IMR-90 (cell line): Measurements from ENCODE around the gene MAPRE2. TPM values are rescaled to one million over a fixed set of nuclear protein-coding genes. Genes with fewer than 3 reads are reported as not detected.

Source experiments
- ATAC-seq: fragments of 200-7000 bp; cut with Tn5 transposase; 2 replicates; pipeline ENCODE4 v1.9.1; 2020; ENCODE audit warnings: low read depth, mild to moderate bottlenecking, moderate library complexity
- BruUV-seq: library from RNA; stranded (reverse); fragments of 400-500 nt; replicated peaks from 2 replicates; lab custom pipeline; 2021; lab: Mats Ljungman, UMichigan
- CTCF ChIA-PET: fragments of 300-600 bp; formaldehyde crosslinking; extraction: SDS; loops from one replicate; lab custom pipeline; 2021; ENCODE audit warnings: antibody characterized with exemption; lab: Yijun Ruan, JAX
- POLR2A ChIA-PET: fragments of 300-600 bp; sonication (Branson Sonifier 250); formaldehyde crosslinking; loops from one replicate; lab custom pipeline; 2022; ENCODE audit warnings: antibody characterized with exemption; ENCODE audit not compliant: unreplicated experiment; lab: Charles Lee
- DNase-seq: peaks from one replicate; pipeline ENCODE4 v3.0.0; 2013
- H2AFZ ChIP-seq: replicated peaks from 2 replicates; pipeline ENCODE3; 2013; ENCODE audit warnings: low read length, mild to moderate bottlenecking; ENCODE audit not compliant: poor library complexity
- H2AK5ac ChIP-seq: 2 replicates; pipeline ENCODE4 v1.6.1; 2013; ENCODE audit warnings: low read depth, low read length, inconsistent platforms
- H2AK9ac ChIP-seq: replicated peaks from 2 replicates; pipeline ENCODE3; 2013; ENCODE audit warnings: mild to moderate bottlenecking, low read depth, low read length, moderate library complexity; ENCODE audit not compliant: poor library complexity
- H2BK120ac ChIP-seq: 2 replicates; pipeline ENCODE4 v1.6.1; 2013; ENCODE audit warnings: low read depth, low read length, inconsistent platforms
- H2BK15ac ChIP-seq: 3 replicates; pipeline ENCODE4 v1.6.1; 2013; ENCODE audit warnings: low read depth, low read length, inconsistent platforms
- H2BK20ac ChIP-seq: 2 replicates; pipeline ENCODE4 v1.6.1; 2013; ENCODE audit warnings: low read depth, mild to moderate bottlenecking, inconsistent platforms, low read length, moderate library complexity
- H2BK5ac ChIP-seq: 2 replicates; pipeline ENCODE4 v1.6.1; 2013; ENCODE audit warnings: mild to moderate bottlenecking, low read depth, low read length, inconsistent platforms; ENCODE audit not compliant: poor library complexity, severe bottlenecking
- H3K14ac ChIP-seq: replicated peaks from 2 replicates; pipeline ENCODE4 v1.6.1; 2013; ENCODE audit warnings: low read depth, low read length, inconsistent platforms
- H3K18ac ChIP-seq: 2 replicates; pipeline ENCODE4 v1.6.1; 2013; ENCODE audit warnings: low read depth, low read length, control low read depth
- H3K23ac ChIP-seq: 2 replicates; pipeline ENCODE4 v1.6.1; 2013; ENCODE audit warnings: low read depth, low read length, inconsistent platforms
- H3K27ac ChIP-seq: 2 replicates; pipeline ENCODE4 v1.5.1; 2013; ENCODE audit warnings: mild to moderate bottlenecking, control low read depth, low read length; ENCODE audit not compliant: insufficient read depth
- H3K27me3 ChIP-seq: 2 replicates; pipeline ENCODE4 v1.6.1; 2013; ENCODE audit warnings: low read length; ENCODE audit not compliant: control insufficient read depth, insufficient read depth
- H3K36me3 ChIP-seq: 2 replicates; pipeline ENCODE4 v1.6.1; 2013; ENCODE audit warnings: low read length, mixed read lengths; ENCODE audit not compliant: control insufficient read depth, insufficient read depth
- H3K4ac ChIP-seq: 2 replicates; pipeline ENCODE4 v1.6.1; 2013; ENCODE audit warnings: low read depth, low read length, inconsistent platforms
- H3K4me1 ChIP-seq: 2 replicates; pipeline ENCODE4 v1.6.1; 2013; ENCODE audit warnings: low read length, mixed read lengths; ENCODE audit not compliant: control insufficient read depth, insufficient read depth
- H3K4me2 ChIP-seq: 2 replicates; pipeline ENCODE4 v1.6.1; 2013; ENCODE audit warnings: low read depth, mild to moderate bottlenecking, control low read depth, low read length, moderate library complexity
- H3K4me3 ChIP-seq: 2 replicates; pipeline ENCODE4 v1.5.1; 2013; ENCODE audit warnings: low read depth, mild to moderate bottlenecking, control low read depth, low read length, moderate library complexity; ENCODE audit not compliant: insufficient read depth
- H3K56ac ChIP-seq: 2 replicates; pipeline ENCODE4 v1.6.1; 2013; ENCODE audit warnings: low read length, inconsistent platforms; ENCODE audit not compliant: insufficient read depth; ENCODE audit errors: extremely low read depth
- H3K79me1 ChIP-seq, 2 experiments: 2 replicates each; pipeline ENCODE4 v1.6.1; 2013; ENCODE audit warnings: low read length in 2 of 2, inconsistent platforms in 1 of 2, low read depth in 1 of 2
- H3K9ac ChIP-seq: 2 replicates; pipeline ENCODE4 v1.6.1; 2013; ENCODE audit warnings: low read depth, low read length, control low read depth
- H3K9me1 ChIP-seq: 2 replicates; pipeline ENCODE4 v1.6.1; 2013; ENCODE audit warnings: low read length, inconsistent platforms; ENCODE audit not compliant: insufficient read depth
- H3K9me3 ChIP-seq: 2 replicates; pipeline ENCODE4 v1.6.1; 2013; ENCODE audit warnings: low read length; ENCODE audit not compliant: control insufficient read depth, insufficient read depth
- H4K20me1 ChIP-seq: 2 replicates; pipeline ENCODE4 v1.6.1; 2013; ENCODE audit warnings: low read length, inconsistent platforms; ENCODE audit not compliant: insufficient read depth
- H4K5ac ChIP-seq: 2 replicates; pipeline ENCODE4 v1.6.1; 2013; ENCODE audit warnings: mild to moderate bottlenecking, low read depth, low read length, control low read depth
- H4K8ac ChIP-seq, 2 experiments: 2 replicates each; pipeline ENCODE4 v1.6.1; 2013; ENCODE audit warnings: low read depth in 2 of 2, low read length in 2 of 2, control low read depth in 1 of 2, inconsistent platforms in 1 of 2
- H4K91ac ChIP-seq: 2 replicates; pipeline ENCODE4 v1.6.1; 2013; ENCODE audit warnings: low read depth, low read length, inconsistent platforms; ENCODE audit not compliant: insufficient read depth
- BHLHE40 ChIP-seq: fragments of 150-350 bp; IDR thresholded peaks from 2 replicates; pipeline ENCODE4 v1.6.1; 2016; ENCODE audit warnings: mild to moderate bottlenecking, low read depth, low read length
- CHD1 ChIP-seq: IDR thresholded peaks from 2 replicates; pipeline ENCODE4 v1.6.1; 2012; ENCODE audit warnings: low read depth, low read length, improper control_type of control experiment
- FOS ChIP-seq: fragments of 150-350 bp; IDR thresholded peaks from 2 replicates; pipeline ENCODE4 v1.6.1; 2016; ENCODE audit warnings: low read depth, low read length
- MAFK ChIP-seq: IDR thresholded peaks from 2 replicates; pipeline ENCODE4 v1.6.1; 2012; ENCODE audit warnings: low read depth, low read length, improper control_type of control experiment
- MAZ ChIP-seq: IDR thresholded peaks from 2 replicates; pipeline ENCODE4 v1.6.1; 2012; ENCODE audit warnings: low read depth, mild to moderate bottlenecking, low read length, improper control_type of control experiment, moderate library complexity, borderline replicate concordance
- MXI1 ChIP-seq: IDR thresholded peaks from 2 replicates; pipeline ENCODE4 v1.6.1; 2012; ENCODE audit warnings: low read depth, mild to moderate bottlenecking, low read length, moderate library complexity, borderline replicate concordance
- NFE2L2 ChIP-seq: fragments of 150-350 bp; IDR thresholded peaks from 2 replicates; pipeline ENCODE4 v1.6.1; 2016; ENCODE audit warnings: low read depth, mild to moderate bottlenecking, low read length
- POLR2A ChIP-seq: IDR thresholded peaks from 2 replicates; pipeline ENCODE4 v1.6.1; 2012; ENCODE audit warnings: mild to moderate bottlenecking, low read depth, low read length
- RFX5 ChIP-seq: IDR thresholded peaks from 2 replicates; pipeline ENCODE4 v1.8.0; 2012; ENCODE audit warnings: low read depth, mild to moderate bottlenecking, low read length, moderate library complexity
- SMC3 ChIP-seq: fragments of 150-350 bp; IDR thresholded peaks from 2 replicates; pipeline ENCODE4 v1.6.1; 2016; ENCODE audit warnings: low read depth, mild to moderate bottlenecking, antibody characterized with exemption, low read length, moderate library complexity
- WGBS, 2 experiments: methylation state at CpG; one replicate each; pipeline versions ENCODE4 v1.1.5 to v1.1.7; 2013; ENCODE audit warnings: missing lambda C conversion rate in 2 of 2; ENCODE audit not compliant: insufficient read length in 1 of 2; ENCODE audit errors: extremely low coverage in 2 of 2; 5-methylcytosine and 5-hydroxymethylcytosine counted together
- dilution Hi-C: fragments of 300-500 bp; cut with HindIII; formaldehyde crosslinking; loops from one replicate; pipeline ENCODE4 v1.14.3; 2018; ENCODE audit warnings: low sequenced_read_pairs; ENCODE audit not compliant: unreplicated experiment
- in situ Hi-C: fragments of 300-500 bp; cut with MboI; formaldehyde crosslinking; loops from 3 replicates; pipeline ENCODE4 v1.14.3; 2019; ENCODE audit warnings: low sequenced_read_pairs, inconsistent platforms, mixed read lengths
- intact Hi-C: fragments of 100-400 bp; cut with micrococcal nuclease; formaldehyde crosslinking; loops from 2 replicates; pipeline ENCODE4 v1.10.0; 2022
- polyA plus RNA-seq, 3 experiments: library from polyadenylated mRNA; depleted of rRNA; stranded (reverse); fragments of >200 nt; gene quantifications; 2 replicates each; pipeline ENCODE4 v1.2.3, GENCODE V29; 2012; ENCODE audit warnings: low replicate concordance in 1 of 3
- total RNA-seq: library from RNA; depleted of rRNA; stranded (reverse); fragments of >200 nt; gene quantifications from 2 replicates; pipeline ENCODE4 v1.2.3, GENCODE V29; 2012
- TF ChIP-seq, protein P1 (sequence below): conservative IDR thresholded peaks from 2 replicates; pipeline ENCODE4 v1.5.1; 2012; ENCODE audit warnings: mild to moderate bottlenecking, low read depth, low read length, improper control_type of control experiment
- TF ChIP-seq, protein P2 (sequence below): fragments of 150-350 bp; IDR thresholded peaks from 2 replicates; pipeline ENCODE4 v1.6.1; 2017; ENCODE audit warnings: mild to moderate bottlenecking, antibody characterized with exemption, low read length, low read depth

The MAPRE2 gene
- total and polyA plus RNA-seq, 2 of the 4 experiments (the other 2 are of a cell fraction): 19.6 to 23.8 TPM

DNA sequence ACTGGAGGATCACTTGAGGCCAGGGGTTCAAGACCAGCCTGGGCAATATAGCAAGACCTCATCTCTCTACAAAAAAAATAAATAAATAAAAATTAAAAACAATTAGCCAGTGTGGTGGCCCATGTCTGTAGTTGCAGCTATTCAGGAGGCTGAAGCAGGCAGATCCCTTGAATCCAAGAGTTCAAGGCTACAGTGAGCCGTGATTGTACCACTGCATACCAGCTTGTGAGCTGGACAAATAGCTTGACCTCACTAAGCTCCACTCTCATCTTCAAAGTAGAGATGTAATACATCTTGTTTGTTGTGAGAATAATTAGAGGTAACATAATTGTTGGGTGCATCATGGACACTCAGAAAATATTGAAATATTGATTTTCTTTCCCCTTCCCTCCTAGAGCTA lies 31.1 kb upstream of the MAPRE2 start:
- no peak overlapping the region for H2AK9ac ChIP-seq
- dilution Hi-C loops (no loop called here), in situ Hi-C loops (no loop called here), intact Hi-C loops (no loop called here)
- TF ChIP-seq POLR2A (no peak), MAFK (no peak), RFX5 (no peak), NFE2L2 (no peak), SMC3 (no peak), FOS (no peak), BHLHE40 (no peak), MAZ (no peak), CHD1 (no peak), MXI1 (no peak)
- TF ChIP-seq, protein P1, sequence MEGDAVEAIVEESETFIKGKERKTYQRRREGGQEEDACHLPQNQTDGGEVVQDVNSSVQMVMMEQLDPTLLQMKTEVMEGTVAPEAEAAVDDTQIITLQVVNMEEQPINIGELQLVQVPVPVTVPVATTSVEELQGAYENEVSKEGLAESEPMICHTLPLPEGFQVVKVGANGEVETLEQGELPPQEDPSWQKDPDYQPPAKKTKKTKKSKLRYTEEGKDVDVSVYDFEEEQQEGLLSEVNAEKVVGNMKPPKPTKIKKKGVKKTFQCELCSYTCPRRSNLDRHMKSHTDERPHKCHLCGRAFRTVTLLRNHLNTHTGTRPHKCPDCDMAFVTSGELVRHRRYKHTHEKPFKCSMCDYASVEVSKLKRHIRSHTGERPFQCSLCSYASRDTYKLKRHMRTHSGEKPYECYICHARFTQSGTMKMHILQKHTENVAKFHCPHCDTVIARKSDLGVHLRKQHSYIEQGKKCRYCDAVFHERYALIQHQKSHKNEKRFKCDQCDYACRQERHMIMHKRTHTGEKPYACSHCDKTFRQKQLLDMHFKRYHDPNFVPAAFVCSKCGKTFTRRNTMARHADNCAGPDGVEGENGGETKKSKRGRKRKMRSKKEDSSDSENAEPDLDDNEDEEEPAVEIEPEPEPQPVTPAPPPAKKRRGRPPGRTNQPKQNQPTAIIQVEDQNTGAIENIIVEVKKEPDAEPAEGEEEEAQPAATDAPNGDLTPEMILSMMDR: no peak
- TF ChIP-seq, protein P2, sequence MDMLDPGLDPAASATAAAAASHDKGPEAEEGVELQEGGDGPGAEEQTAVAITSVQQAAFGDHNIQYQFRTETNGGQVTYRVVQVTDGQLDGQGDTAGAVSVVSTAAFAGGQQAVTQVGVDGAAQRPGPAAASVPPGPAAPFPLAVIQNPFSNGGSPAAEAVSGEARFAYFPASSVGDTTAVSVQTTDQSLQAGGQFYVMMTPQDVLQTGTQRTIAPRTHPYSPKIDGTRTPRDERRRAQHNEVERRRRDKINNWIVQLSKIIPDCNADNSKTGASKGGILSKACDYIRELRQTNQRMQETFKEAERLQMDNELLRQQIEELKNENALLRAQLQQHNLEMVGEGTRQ: no peak
- POLR2A ChIA-PET: no interaction called here
- no CpG with 5 or more reads among the region's 1 CpG for WGBS, 2 experiments
- H2BK5ac ChIP-seq: no peak overlapping the region
- H2BK15ac ChIP-seq: no peak overlapping the region
- H2AK5ac ChIP-seq: no peak overlapping the region
- no peaks in the 10 kb centered on the region for H3K36me3 ChIP-seq
- H2BK20ac ChIP-seq: no peak overlapping the region
- no peak overlapping the region for H3K4me3 ChIP-seq
- no peaks in the 10 kb centered on the region for H3K4me1 ChIP-seq
- no peak overlapping the region for H3K23ac ChIP-seq
- H4K20me1 ChIP-seq: no peaks in the 10 kb centered on the region
- BruUV-seq: no TSS peak
- no peak overlapping the region for H4K5ac ChIP-seq
- H4K8ac ChIP-seq: no peak overlapping the region
- no peak overlapping the region for H3K9ac ChIP-seq
- no peak overlapping the region for H3K4ac ChIP-seq
- H3K9me3 ChIP-seq: no peaks in the 10 kb centered on the region
- H2AFZ ChIP-seq: no peak overlapping the region
- no peaks in the 10 kb centered on the region for H3K9me1 ChIP-seq
- no peaks in the 10 kb centered on the region for H3K79me1 ChIP-seq
- no peaks in the 10 kb centered on the region; the same call in 1 of the 2 replicates for H3K27me3 ChIP-seq
- CTCF ChIA-PET: no interaction called here
- no peak overlapping the region for H3K27ac ChIP-seq
- H3K14ac ChIP-seq: no peak overlapping the region
- no peak for DNase-seq
- H4K91ac ChIP-seq: no peak overlapping the region
- H3K4me2 ChIP-seq: no peak overlapping the region
- no peak overlapping the region for H2BK120ac ChIP-seq
- no peak for ATAC-seq
- H3K56ac ChIP-seq: no peak overlapping the region
- H3K18ac ChIP-seq: no peak overlapping the region
